Measurements from ENCODE around the gene LRRC61. TPM values are rescaled to one million over a fixed set of nuclear protein-coding genes. Genes with fewer than 3 reads are reported as not detected.
"Not testable (repeated sequence)": the region's sequence is repeated elsewhere in the genome, so short reads cannot be mapped to it uniquely, and the experiment has no call there.

The LRRC61 gene
- polyA plus RNA-seq (2013, experiment 1 of 2) = not detected
- polyA plus RNA-seq (2013, experiment 2 of 2) = not detected

- no peaks in the 10 kb centered on the region for H3K36me3 ChIP-seq (ENCODE audit: control insufficient read depth in 1 of 2, insufficient read depth in 2 of 2, low read depth in 1 of 2, low read length in 2 of 2)
- H2BK5ac ChIP-seq (ENCODE audit: low read depth, low read length, poor library complexity, severe bottlenecking) = no peak within 1 kb of the TSS
- WGBS = 94% methylated on average over 82 of the region's 82 CpGs
Observed at GRCh38 chr7:150322833-150323681, at the start of gene LRRC61, which contains the start of gene ACTR3C. Gene LRRC61, plus strand, starts transcription at chr7:150323355. Its CDS starts 13,507 bp downstream, at chr7:150336862. Gene ACTR3C, minus strand, starts transcription at chr7:150323545. Its CDS starts 28,249 bp downstream, at chr7:150295296.

GRCh38 chr7:150276132-150276695 lies 46.9 kb upstream of the LRRC61 start:
- H4K91ac ChIP-seq (ENCODE audit: low read length); H3K23ac ChIP-seq (ENCODE audit: low read length in 2 of 2); H3K27me3 ChIP-seq (ENCODE audit: control insufficient read depth in 1 of 2, insufficient read depth in 1 of 2, low read length in 2 of 2); H3K18ac ChIP-seq (ENCODE audit: low read depth in 1 of 2, low read length in 2 of 2); H3K36me3 ChIP-seq (ENCODE audit: control insufficient read depth in 1 of 2, insufficient read depth in 2 of 2, low read depth in 1 of 2, low read length in 2 of 2); H2AK5ac ChIP-seq (ENCODE audit: low read length, severe bottlenecking); H2BK12ac ChIP-seq (ENCODE audit: low read length in 2 of 2); H3K9ac ChIP-seq (ENCODE audit: low read length); H3K27ac ChIP-seq (ENCODE audit: low read length, poor library complexity, severe bottlenecking); H3K4me1 ChIP-seq (ENCODE audit: control insufficient read depth, insufficient read depth, low read depth, low read length); H3K4me2 ChIP-seq (ENCODE audit: low read length, poor library complexity, severe bottlenecking); H3K4me3 ChIP-seq (ENCODE audit: insufficient read depth in 1 of 2, low read depth in 1 of 2, low read length in 2 of 2); H2BK120ac ChIP-seq (ENCODE audit: low read depth, low read length); H2AFZ ChIP-seq (ENCODE audit: low read depth, low read length); H3K4ac ChIP-seq (ENCODE audit: low read depth in 1 of 2, low read length in 2 of 2); H2BK5ac ChIP-seq (ENCODE audit: low read depth, low read length, poor library complexity, severe bottlenecking); H3K79me1 ChIP-seq (replicated peaks; ENCODE audit: low read length, poor library complexity, severe bottlenecking); H4K8ac ChIP-seq (ENCODE audit: low read length); H3K14ac ChIP-seq (ENCODE audit: low read length in 2 of 2); H2BK15ac ChIP-seq (ENCODE audit: low read depth, poor library complexity, severe bottlenecking); H3K9me3 ChIP-seq (ENCODE audit: control insufficient read depth, low read length): not testable (repeated sequence)
- WGBS = 24% methylated on average over 5 of the region's 6 CpGs
- DNase-seq = peak; percentile 45

More at GRCh38 chr7:150322833-150323681, at the start of gene LRRC61, which contains the start of gene ACTR3C:
- no peak within 1 kb of the TSS for H2BK120ac ChIP-seq (ENCODE audit: low read depth, low read length)
- H2AK5ac ChIP-seq (ENCODE audit: low read length, severe bottlenecking) = no peak within 1 kb of the TSS
- no peak within 1 kb of the TSS for H4K8ac ChIP-seq (ENCODE audit: low read length)
- no peak for DNase-seq
- no peaks in the 10 kb centered on the region for H3K79me1 ChIP-seq (replicated peaks; ENCODE audit: low read length, poor library complexity, severe bottlenecking)
- H3K4me1 ChIP-seq (ENCODE audit: control insufficient read depth, insufficient read depth, low read depth, low read length) = no peaks in the 10 kb centered on the region
- H2BK12ac ChIP-seq (ENCODE audit: low read length in 2 of 2) = peak within 1 kb of the TSS in 1 of 2 experiments; percentile 39
- peak within 1 kb of the TSS in 1 of 2 experiments; percentile 71 for H3K4me3 ChIP-seq (ENCODE audit: insufficient read depth in 1 of 2, low read depth in 1 of 2, low read length in 2 of 2)
- H3K9ac ChIP-seq (ENCODE audit: low read length) = peak within 1 kb of the TSS; percentile 29
- H3K4me2 ChIP-seq (ENCODE audit: low read length, poor library complexity, severe bottlenecking) = no peak within 1 kb of the TSS
- H3K27ac ChIP-seq (ENCODE audit: low read length, poor library complexity, severe bottlenecking) = no peak within 1 kb of the TSS
- no peak within 1 kb of the TSS for H2BK15ac ChIP-seq (ENCODE audit: low read depth, poor library complexity, severe bottlenecking)
- H3K27me3 ChIP-seq (ENCODE audit: control insufficient read depth in 1 of 2, insufficient read depth in 1 of 2, low read length in 2 of 2) = peaks cover 4 to 19% of the 10 kb centered on the region in 2 experiments
- H4K91ac ChIP-seq (ENCODE audit: low read length) = no peak within 1 kb of the TSS
- no peak within 1 kb of the TSS for H3K4ac ChIP-seq (ENCODE audit: low read depth in 1 of 2, low read length in 2 of 2)
- no peak within 1 kb of the TSS for H3K14ac ChIP-seq (ENCODE audit: low read length in 2 of 2)
- no peak within 1 kb of the TSS for H2AFZ ChIP-seq (ENCODE audit: low read depth, low read length)
- no peak within 1 kb of the TSS for H3K23ac ChIP-seq (ENCODE audit: low read length in 2 of 2)
- no peak within 1 kb of the TSS for H3K18ac ChIP-seq (ENCODE audit: low read depth in 1 of 2, low read length in 2 of 2)
- no peaks in the 10 kb centered on the region for H3K9me3 ChIP-seq (ENCODE audit: control insufficient read depth, low read length)

- H3K36me3 ChIP-seq (ENCODE audit: control insufficient read depth in 1 of 2, insufficient read depth in 2 of 2, low read depth in 1 of 2, low read length in 2 of 2); H3K9ac ChIP-seq (ENCODE audit: low read length); H2BK15ac ChIP-seq (ENCODE audit: low read depth, poor library complexity, severe bottlenecking); H3K27ac ChIP-seq (ENCODE audit: low read length, poor library complexity, severe bottlenecking); H3K14ac ChIP-seq (ENCODE audit: low read length in 2 of 2); H2BK120ac ChIP-seq (ENCODE audit: low read depth, low read length); H3K18ac ChIP-seq (ENCODE audit: low read depth in 1 of 2, low read length in 2 of 2); H2AFZ ChIP-seq (ENCODE audit: low read depth, low read length); H3K4me1 ChIP-seq (ENCODE audit: control insufficient read depth, insufficient read depth, low read depth, low read length); H4K8ac ChIP-seq (ENCODE audit: low read length); H3K23ac ChIP-seq (ENCODE audit: low read length in 2 of 2); DNase-seq; H2BK5ac ChIP-seq (ENCODE audit: low read depth, low read length, poor library complexity, severe bottlenecking); H3K4me3 ChIP-seq (ENCODE audit: insufficient read depth in 1 of 2, low read depth in 1 of 2, low read length in 2 of 2); H4K91ac ChIP-seq (ENCODE audit: low read length); H2BK12ac ChIP-seq (ENCODE audit: low read length in 2 of 2); H3K27me3 ChIP-seq (ENCODE audit: control insufficient read depth in 1 of 2, insufficient read depth in 1 of 2, low read length in 2 of 2); H3K4ac ChIP-seq (ENCODE audit: low read depth in 1 of 2, low read length in 2 of 2); H3K4me2 ChIP-seq (ENCODE audit: low read length, poor library complexity, severe bottlenecking); H3K79me1 ChIP-seq (replicated peaks; ENCODE audit: low read length, poor library complexity, severe bottlenecking); H2AK5ac ChIP-seq (ENCODE audit: low read length, severe bottlenecking); H3K9me3 ChIP-seq (ENCODE audit: control insufficient read depth, low read length): not testable (repeated sequence)
- 96% methylated on average over 6 of the region's 11 CpGs for WGBS
Observed at GRCh38 chr7:150278383-150278782, 44.8 kb upstream of the LRRC61 start.

GRCh38 chr7:150281681-150282403 lies 41.3 kb upstream of the LRRC61 start:
- H3K18ac ChIP-seq (ENCODE audit: low read depth in 1 of 2, low read length in 2 of 2); H3K27ac ChIP-seq (ENCODE audit: low read length, poor library complexity, severe bottlenecking); H4K91ac ChIP-seq (ENCODE audit: low read length); H2AK5ac ChIP-seq (ENCODE audit: low read length, severe bottlenecking); H3K23ac ChIP-seq (ENCODE audit: low read length in 2 of 2); H3K79me1 ChIP-seq (replicated peaks; ENCODE audit: low read length, poor library complexity, severe bottlenecking); H2BK120ac ChIP-seq (ENCODE audit: low read depth, low read length); H3K4me1 ChIP-seq (ENCODE audit: control insufficient read depth, insufficient read depth, low read depth, low read length); H3K14ac ChIP-seq (ENCODE audit: low read length in 2 of 2); H3K27me3 ChIP-seq (ENCODE audit: control insufficient read depth in 1 of 2, insufficient read depth in 1 of 2, low read length in 2 of 2); H3K36me3 ChIP-seq (ENCODE audit: control insufficient read depth in 1 of 2, insufficient read depth in 2 of 2, low read depth in 1 of 2, low read length in 2 of 2); H2BK5ac ChIP-seq (ENCODE audit: low read depth, low read length, poor library complexity, severe bottlenecking); H3K4me3 ChIP-seq (ENCODE audit: insufficient read depth in 1 of 2, low read depth in 1 of 2, low read length in 2 of 2); H3K9me3 ChIP-seq (ENCODE audit: control insufficient read depth, low read length); H2BK15ac ChIP-seq (ENCODE audit: low read depth, poor library complexity, severe bottlenecking); H2BK12ac ChIP-seq (ENCODE audit: low read length in 2 of 2); H3K4ac ChIP-seq (ENCODE audit: low read depth in 1 of 2, low read length in 2 of 2); H2AFZ ChIP-seq (ENCODE audit: low read depth, low read length); DNase-seq; H3K4me2 ChIP-seq (ENCODE audit: low read length, poor library complexity, severe bottlenecking); H3K9ac ChIP-seq (ENCODE audit: low read length); H4K8ac ChIP-seq (ENCODE audit: low read length): not testable (repeated sequence)
- no CpG with 5 or more reads among the region's 25 CpGs for WGBS
